ENCODE results near the gene SORL1.

SORL1 gene

GRCh38 chr11:121508449-121508848, 56.3 kb downstream of the SORL1 start:
- no peak for DNase-seq (ENCODE audit: low spot score)

GRCh38 chr11:121510438-121510837, 58.3 kb downstream of the SORL1 start:
- DNase-seq (ENCODE audit: low spot score), result no peak

GRCh38 chr11:121512468-121513465, 60.7 kb downstream of the SORL1 start:
- no peak for DNase-seq (ENCODE audit: low spot score)

- DNase-seq (ENCODE audit: low spot score), result no peak
Measured at GRCh38 chr11:121513807-121514206, 61.7 kb downstream of the SORL1 start.

- DNase-seq (ENCODE audit: low spot score), result no peak
Measured at GRCh38 chr11:121514432-121515334, 62.6 kb downstream of the SORL1 start.

GRCh38 chr11:121515335-121515671, 63.2 kb downstream of the SORL1 start:
- DNase-seq (ENCODE audit: low spot score), result no peak

GRCh38 chr11:121517996-121518395, 65.9 kb downstream of the SORL1 start:
- no peak for DNase-seq (ENCODE audit: low spot score)

GRCh38 chr11:121520243-121521144, 68.4 kb downstream of the SORL1 start:
- DNase-seq (ENCODE audit: low spot score), result no peak

- DNase-seq (ENCODE audit: low spot score), result no peak
Measured at GRCh38 chr11:121521145-121522042, 69.3 kb downstream of the SORL1 start.

- no peak for DNase-seq (ENCODE audit: low spot score)
Measured at GRCh38 chr11:121522043-121522941, 70.2 kb downstream of the SORL1 start.

GRCh38 chr11:121523581-121524232, 71.6 kb downstream of the SORL1 start:
- no peak for DNase-seq (ENCODE audit: low spot score)

GRCh38 chr11:121524233-121524631, 72.1 kb downstream of the SORL1 start:
- no peak for DNase-seq (ENCODE audit: low spot score)

GRCh38 chr11:121525376-121525775, 73.3 kb downstream of the SORL1 start:
- DNase-seq (ENCODE audit: low spot score), result no peak

- DNase-seq (ENCODE audit: low spot score), result no peak
Measured at GRCh38 chr11:121530257-121530656, 78.1 kb downstream of the SORL1 start.

- no peak for DNase-seq (ENCODE audit: low spot score)
Measured at GRCh38 chr11:121533601-121534000, 81.5 kb downstream of the SORL1 start.

GRCh38 chr11:121534131-121535093, 82.3 kb downstream of the SORL1 start:
- DNase-seq (ENCODE audit: low spot score), result no peak

GRCh38 chr11:121535129-121535796, 83.1 kb downstream of the SORL1 start:
- DNase-seq (ENCODE audit: low spot score), result no peak

All from hematopoietic multipotent progenitor cell treated with erythropoietin and hydrocortisone succinate and interleukin-3 and kit ligand, for 17 days (in vitro differentiated cells).